ENCODE results near the gene CNTNAP5.

CNTNAP5 gene

GRCh38 chr2:124187948-124188347 is 162.9 kb downstream of the CNTNAP5 start:
- no peaks in the 10 kb centered on the region for H3K9me3 ChIP-seq (ENCODE audit: control insufficient read depth, low read length)
- no CpG with 5 or more reads among the region's 2 CpGs for WGBS, 2 experiments (ENCODE audit: insufficient coverage in 2 of 2)
- no peaks in the 10 kb centered on the region for H3K36me3 ChIP-seq (ENCODE audit: control insufficient read depth, insufficient read depth, low read length)
- no peak overlapping the region for H3K27ac ChIP-seq (ENCODE audit: low read depth, low read length, severe bottlenecking)
- H3K4me1 ChIP-seq (ENCODE audit: control insufficient read depth, insufficient read depth, low read length, poor library complexity, severe bottlenecking): peaks cover 2% of the 10 kb centered on the region
- no peak overlapping the region for H3K4me3 ChIP-seq (ENCODE audit: extremely low read depth, insufficient read depth, low read length, poor library complexity, severe bottlenecking)

- H3K4me3 ChIP-seq (ENCODE audit: extremely low read depth, insufficient read depth, low read length, poor library complexity, severe bottlenecking): no peak overlapping the region
- no peaks in the 10 kb centered on the region for H3K4me1 ChIP-seq (ENCODE audit: control insufficient read depth, insufficient read depth, low read length, poor library complexity, severe bottlenecking)
- WGBS, 2 experiments (ENCODE audit: insufficient coverage in 2 of 2): 94 to 96% methylated on average over 3 to 4 of the region's 4 CpGs
- no peaks in the 10 kb centered on the region for H3K36me3 ChIP-seq (ENCODE audit: control insufficient read depth, insufficient read depth, low read length)
- no peak overlapping the region for H3K27ac ChIP-seq (ENCODE audit: low read depth, low read length, severe bottlenecking)
- H3K9me3 ChIP-seq (ENCODE audit: control insufficient read depth, low read length): no peaks in the 10 kb centered on the region
Measured at GRCh38 chr2:124193706-124194105, 168.6 kb downstream of the CNTNAP5 start.

GRCh38 chr2:124201713-124202112 is 176.6 kb downstream of the CNTNAP5 start:
- Histone ChIP-seq H3K4me3 (ENCODE audit: extremely low read depth, insufficient read depth, low read length, poor library complexity, severe bottlenecking) (no peak overlapping the region), H3K36me3 (ENCODE audit: control insufficient read depth, insufficient read depth, low read length) (no peaks in the 10 kb centered on the region), H3K27ac (ENCODE audit: low read depth, low read length, severe bottlenecking) (no peak overlapping the region), H3K4me1 (ENCODE audit: control insufficient read depth, insufficient read depth, low read length, poor library complexity, severe bottlenecking) (no peaks in the 10 kb centered on the region), H3K9me3 (ENCODE audit: control insufficient read depth, low read length) (no peaks in the 10 kb centered on the region)
- no CpG with 5 or more reads among the region's 2 CpGs for WGBS, 2 experiments (ENCODE audit: insufficient coverage in 2 of 2)

- Histone ChIP-seq H3K4me3 (ENCODE audit: extremely low read depth, insufficient read depth, low read length, poor library complexity, severe bottlenecking) (no peak overlapping the region), H3K9me3 (ENCODE audit: control insufficient read depth, low read length) (no peaks in the 10 kb centered on the region), H3K27ac (ENCODE audit: low read depth, low read length, severe bottlenecking) (no peak overlapping the region), H3K4me1 (ENCODE audit: control insufficient read depth, insufficient read depth, low read length, poor library complexity, severe bottlenecking) (no peaks in the 10 kb centered on the region), H3K36me3 (ENCODE audit: control insufficient read depth, insufficient read depth, low read length) (no peaks in the 10 kb centered on the region)
- 100% methylated on average over 2 to 3 of the region's 4 CpGs for WGBS, 2 experiments (ENCODE audit: insufficient coverage in 2 of 2)
Measured at GRCh38 chr2:124209441-124209840, 184.4 kb downstream of the CNTNAP5 start.

GRCh38 chr2:124211461-124211860 is 186.4 kb downstream of the CNTNAP5 start:
- Histone ChIP-seq H3K4me1 (ENCODE audit: control insufficient read depth, insufficient read depth, low read length, poor library complexity, severe bottlenecking) (no peaks in the 10 kb centered on the region), H3K4me3 (ENCODE audit: extremely low read depth, insufficient read depth, low read length, poor library complexity, severe bottlenecking) (no peak overlapping the region), H3K36me3 (ENCODE audit: control insufficient read depth, insufficient read depth, low read length) (no peaks in the 10 kb centered on the region), H3K9me3 (ENCODE audit: control insufficient read depth, low read length) (no peaks in the 10 kb centered on the region), H3K27ac (ENCODE audit: low read depth, low read length, severe bottlenecking) (no peak overlapping the region)
- 80 to 90% methylated on average over 1 of the region's 2 CpGs for WGBS, 2 experiments (ENCODE audit: insufficient coverage in 2 of 2)

GRCh38 chr2:124213977-124214587 is 189.0 kb downstream of the CNTNAP5 start:
- 75 to 78% methylated on average over 3 to 4 of the region's 7 CpGs for WGBS, 2 experiments (ENCODE audit: insufficient coverage in 2 of 2)
- H3K4me1 ChIP-seq (ENCODE audit: control insufficient read depth, insufficient read depth, low read length, poor library complexity, severe bottlenecking): no peaks in the 10 kb centered on the region

GRCh38 chr2:124246170-124246569 is 221.1 kb downstream of the CNTNAP5 start:
- Histone ChIP-seq H3K27ac (ENCODE audit: low read depth, low read length, severe bottlenecking) (no peak overlapping the region), H3K4me3 (ENCODE audit: extremely low read depth, insufficient read depth, low read length, poor library complexity, severe bottlenecking) (no peak overlapping the region), H3K4me1 (ENCODE audit: control insufficient read depth, insufficient read depth, low read length, poor library complexity, severe bottlenecking) (no peaks in the 10 kb centered on the region), H3K9me3 (ENCODE audit: control insufficient read depth, low read length) (no peaks in the 10 kb centered on the region), H3K36me3 (ENCODE audit: control insufficient read depth, insufficient read depth, low read length) (no peaks in the 10 kb centered on the region)
- 91 to 93% methylated on average over 2 of the region's 4 CpGs for WGBS, 2 experiments (ENCODE audit: insufficient coverage in 2 of 2)

More at GRCh38 chr2:124213977-124214587, 189.0 kb downstream of the CNTNAP5 start:
- Histone ChIP-seq H3K27ac (ENCODE audit: low read depth, low read length, severe bottlenecking) (no peak overlapping the region), H3K9me3 (ENCODE audit: control insufficient read depth, low read length) (no peaks in the 10 kb centered on the region), H3K36me3 (ENCODE audit: control insufficient read depth, insufficient read depth, low read length) (no peaks in the 10 kb centered on the region), H3K4me3 (ENCODE audit: extremely low read depth, insufficient read depth, low read length, poor library complexity, severe bottlenecking) (no peak overlapping the region)

- no peaks in the 10 kb centered on the region for H3K4me1 ChIP-seq (ENCODE audit: control insufficient read depth, insufficient read depth, low read length, poor library complexity, severe bottlenecking)
- H3K9me3 ChIP-seq (ENCODE audit: control insufficient read depth, low read length): no peaks in the 10 kb centered on the region
- no peak overlapping the region for H3K27ac ChIP-seq (ENCODE audit: low read depth, low read length, severe bottlenecking)
- no peak overlapping the region for H3K4me3 ChIP-seq (ENCODE audit: extremely low read depth, insufficient read depth, low read length, poor library complexity, severe bottlenecking)
- H3K36me3 ChIP-seq (ENCODE audit: control insufficient read depth, insufficient read depth, low read length): no peaks in the 10 kb centered on the region
Measured at GRCh38 chr2:124248386-124248785, 223.3 kb downstream of the CNTNAP5 start.

- no peaks in the 10 kb centered on the region for H3K36me3 ChIP-seq (ENCODE audit: control insufficient read depth, insufficient read depth, low read length)
- H3K4me1 ChIP-seq (ENCODE audit: control insufficient read depth, insufficient read depth, low read length, poor library complexity, severe bottlenecking): no peaks in the 10 kb centered on the region
- no peak overlapping the region for H3K4me3 ChIP-seq (ENCODE audit: extremely low read depth, insufficient read depth, low read length, poor library complexity, severe bottlenecking)
- H3K27ac ChIP-seq (ENCODE audit: low read depth, low read length, severe bottlenecking): no peak overlapping the region
- H3K9me3 ChIP-seq (ENCODE audit: control insufficient read depth, low read length): no peaks in the 10 kb centered on the region
- 75 to 100% methylated on average over 1 of the region's 2 CpGs for WGBS, 2 experiments (ENCODE audit: insufficient coverage in 2 of 2)
Measured at GRCh38 chr2:124250433-124250832, 225.3 kb downstream of the CNTNAP5 start.

GRCh38 chr2:124254621-124255020 is 229.5 kb downstream of the CNTNAP5 start:
- 92 to 97% methylated on average over 3 of the region's 5 CpGs for WGBS, 2 experiments (ENCODE audit: insufficient coverage in 2 of 2)
- H3K4me1 ChIP-seq (ENCODE audit: control insufficient read depth, insufficient read depth, low read length, poor library complexity, severe bottlenecking): no peaks in the 10 kb centered on the region

GRCh38 chr2:124257120-124257519 is 232.0 kb downstream of the CNTNAP5 start:
- no peaks in the 10 kb centered on the region for H3K9me3 ChIP-seq (ENCODE audit: control insufficient read depth, low read length)
- H3K36me3 ChIP-seq (ENCODE audit: control insufficient read depth, insufficient read depth, low read length): no peaks in the 10 kb centered on the region
- no peaks in the 10 kb centered on the region for H3K4me1 ChIP-seq (ENCODE audit: control insufficient read depth, insufficient read depth, low read length, poor library complexity, severe bottlenecking)
- no peak overlapping the region for H3K4me3 ChIP-seq (ENCODE audit: extremely low read depth, insufficient read depth, low read length, poor library complexity, severe bottlenecking)
- WGBS, 2 experiments (ENCODE audit: insufficient coverage in 2 of 2): 44 to 88% methylated on average over 1 of the region's 1 CpG
- no peak overlapping the region for H3K27ac ChIP-seq (ENCODE audit: low read depth, low read length, severe bottlenecking)

More at GRCh38 chr2:124254621-124255020, 229.5 kb downstream of the CNTNAP5 start:
- no peaks in the 10 kb centered on the region for H3K9me3 ChIP-seq (ENCODE audit: control insufficient read depth, low read length)
- H3K27ac ChIP-seq (ENCODE audit: low read depth, low read length, severe bottlenecking): no peak overlapping the region
- no peak overlapping the region for H3K4me3 ChIP-seq (ENCODE audit: extremely low read depth, insufficient read depth, low read length, poor library complexity, severe bottlenecking)
- H3K36me3 ChIP-seq (ENCODE audit: control insufficient read depth, insufficient read depth, low read length): no peaks in the 10 kb centered on the region
